Large intestine (tissue), 3 donors: Measurements from ENCODE around the gene CAMTA1. TPM values are rescaled to one million over a fixed set of nuclear protein-coding genes. Genes with fewer than 3 reads are reported as not detected.

Experiments used
- DNase-seq, 2 donors: peaks; one replicate each; pipeline versions ENCODE4 v3.0.0 to v3.0.0-alpha.2; 2013
- H3K27ac ChIP-seq: one replicate; pipeline ENCODE4 v1.5.1; 2013; ENCODE audit warnings: low read length
- H3K27me3 ChIP-seq: 2 replicates; pipeline ENCODE4 v1.6.1; 2013; ENCODE audit warnings: low read length; ENCODE audit not compliant: control insufficient read depth, insufficient read depth
- H3K36me3 ChIP-seq: 2 replicates; pipeline ENCODE4 v1.6.1; 2013; ENCODE audit warnings: low read length; ENCODE audit not compliant: control insufficient read depth, insufficient read depth
- H3K4me1 ChIP-seq: one replicate; pipeline ENCODE4 v1.6.1; 2013; ENCODE audit warnings: low read length; ENCODE audit not compliant: control insufficient read depth, insufficient read depth
- H3K4me3 ChIP-seq: one replicate; pipeline ENCODE4 v1.5.1; 2013; ENCODE audit warnings: low read length
- H3K9me3 ChIP-seq: one replicate; pipeline ENCODE4 v1.6.1; 2013; ENCODE audit warnings: mild to moderate bottlenecking, low read depth, low read length, moderate library complexity; ENCODE audit not compliant: control insufficient read depth
- WGBS: methylation state at CpG from one replicate; pipeline ENCODE4 v1.1.5; 2013; ENCODE audit warnings: low lambda C conversion rate; ENCODE audit not compliant: insufficient coverage; 5-methylcytosine and 5-hydroxymethylcytosine counted together
- polyA plus RNA-seq: library from polyadenylated mRNA; unstranded; fragments of 120-200 nt; gene quantifications from one replicate; pipeline ENCODE4 v1.2.1, GENCODE V29; 2013

The CAMTA1 gene
- polyA plus RNA-seq, 1 donor, result 67.9 TPM

DNA sequence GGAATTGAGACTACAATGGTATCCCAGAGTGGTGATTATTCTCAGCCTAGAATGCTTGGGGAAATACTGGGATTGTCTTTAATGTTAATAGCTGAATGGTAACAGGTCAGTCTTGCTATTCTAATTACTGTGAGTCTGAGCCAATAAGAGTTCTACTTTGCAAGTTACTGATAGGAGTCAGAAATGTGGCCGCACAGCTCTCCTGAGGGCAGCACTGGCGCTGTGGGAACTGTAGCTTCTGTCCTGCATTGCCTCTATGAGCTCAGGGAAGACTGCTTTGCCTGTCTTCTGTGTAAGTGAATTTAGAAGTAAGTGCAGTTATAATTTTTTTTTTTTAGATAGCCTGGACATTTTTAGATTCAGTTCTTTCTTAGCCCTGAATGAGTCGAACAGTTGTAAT, 975.8 kb downstream of the CAMTA1 start:
- no peak for DNase-seq
- Histone ChIP-seq H3K27me3 (no peaks in the 10 kb centered on the region), H3K27ac (no peak overlapping the region), H3K4me1 (no peaks in the 10 kb centered on the region), H3K9me3 (no peaks in the 10 kb centered on the region), H3K4me3 (no peak overlapping the region), H3K36me3 (no peaks in the 10 kb centered on the region)
- WGBS, result 80% methylated on average over 1 of the region's 3 CpGs

- Histone ChIP-seq H3K27me3 (no peaks in the 10 kb centered on the region), H3K4me1 (peaks cover 4% of the 10 kb centered on the region), H3K9me3 (no peaks in the 10 kb centered on the region), H3K36me3 (no peaks in the 10 kb centered on the region), H3K27ac (no peak overlapping the region), H3K4me3 (no peak overlapping the region)
- DNase-seq, result no peak
- 100% methylated on average over 1 of the region's 4 CpGs for WGBS
Observed at GRCh38 chr1:7767176-7767575, 981.9 kb downstream of the CAMTA1 start.

- no peak overlapping the region for H3K4me3 ChIP-seq
- DNase-seq, result no peak
- H3K27me3 ChIP-seq, result no peaks in the 10 kb centered on the region
- no peaks in the 10 kb centered on the region for H3K9me3 ChIP-seq
- H3K4me1 ChIP-seq, result peaks cover 7% of the 10 kb centered on the region
- no CpG with 5 or more reads among the region's 2 CpGs for WGBS
- no peak overlapping the region for H3K27ac ChIP-seq
- H3K36me3 ChIP-seq, result peaks cover 1% of the 10 kb centered on the region
Observed at GRCh38 chr1:7768583-7768982, 983.3 kb downstream of the CAMTA1 start.

DNA sequence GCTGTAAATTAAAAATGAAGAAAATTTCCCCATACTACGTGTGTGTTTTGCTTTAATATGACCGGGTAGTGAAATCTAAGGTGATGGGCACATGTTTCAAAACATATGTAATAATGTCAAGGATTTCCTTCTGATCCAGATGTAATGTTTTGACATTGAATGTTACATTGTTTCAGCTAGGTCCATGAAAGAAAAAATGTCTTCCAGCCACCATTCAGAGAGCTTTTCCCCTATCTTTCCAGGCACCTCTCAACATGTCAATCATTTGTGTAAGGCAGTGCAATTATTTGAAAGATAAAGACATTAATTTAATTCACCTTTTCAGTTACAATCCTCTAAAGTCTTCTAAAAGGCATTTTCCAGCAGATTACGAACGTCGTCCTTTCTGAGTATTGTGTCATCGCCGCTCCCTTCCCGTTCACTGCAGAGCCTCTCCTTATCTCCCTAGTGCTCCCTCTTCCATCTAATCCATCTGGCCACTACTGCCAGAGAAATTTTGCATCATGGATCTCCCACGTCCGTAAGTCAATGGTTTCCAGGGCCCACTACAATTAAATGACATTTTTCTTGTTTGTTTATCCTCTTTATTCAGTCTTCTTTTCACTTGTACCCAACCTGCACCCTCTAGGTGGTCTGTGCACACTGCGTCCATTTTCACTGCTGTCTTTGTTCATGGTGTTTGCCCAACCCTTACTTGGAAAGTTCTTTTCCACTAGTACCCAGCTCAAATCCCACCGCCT, 984.6 kb downstream of the CAMTA1 start:
- Histone ChIP-seq H3K27ac (no peak overlapping the region), H3K36me3 (peaks cover 5% of the 10 kb centered on the region), H3K4me3 (no peak overlapping the region), H3K4me1 (peaks cover 7% of the 10 kb centered on the region), H3K9me3 (no peaks in the 10 kb centered on the region), H3K27me3 (no peaks in the 10 kb centered on the region)
- WGBS, result 85% methylated on average over 4 of the region's 12 CpGs
- no peak for DNase-seq

DNA sequence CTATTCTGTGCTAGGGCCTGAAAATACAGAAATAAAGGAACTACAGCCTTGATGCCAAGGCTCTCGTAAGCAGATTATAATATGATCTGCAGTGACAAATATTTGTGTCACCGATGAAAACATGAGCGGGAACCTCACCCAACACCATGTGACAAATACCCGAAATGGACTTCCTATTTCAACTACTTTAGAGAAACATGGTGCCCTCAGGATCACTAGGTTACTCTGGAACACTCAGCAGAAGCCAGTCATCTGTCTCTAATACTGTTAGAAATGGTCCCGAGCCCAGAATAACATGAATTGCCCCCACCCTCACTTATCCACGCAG, 985.4 kb downstream of the CAMTA1 start:
- H3K27me3 ChIP-seq, result no peaks in the 10 kb centered on the region
- H3K9me3 ChIP-seq, result no peaks in the 10 kb centered on the region
- peaks cover 5% of the 10 kb centered on the region for H3K36me3 ChIP-seq
- DNase-seq, result no peak
- peak overlapping the region; percentile 93 for H3K27ac ChIP-seq
- peak overlapping the region; percentile 87 for H3K4me3 ChIP-seq
- 40% methylated on average over 2 of the region's 6 CpGs for WGBS
- H3K4me1 ChIP-seq, result peaks cover 7% of the 10 kb centered on the region

- no peaks in the 10 kb centered on the region for H3K27me3 ChIP-seq
- peaks cover 7% of the 10 kb centered on the region for H3K4me1 ChIP-seq
- H3K4me3 ChIP-seq, result peak within 1 kb of the TSS; percentile 87
- no peaks in the 10 kb centered on the region for H3K9me3 ChIP-seq
- no CpG with 5 or more reads among the region's 97 CpGs for WGBS
- H3K36me3 ChIP-seq, result peaks cover 5% of the 10 kb centered on the region
- H3K27ac ChIP-seq, result peak within 1 kb of the TSS; percentile 93
- peak; percentile 76 to 88 for DNase-seq
Observed at GRCh38 chr1:7770997-7771822, 986.0 kb downstream of the CAMTA1 start, which contains the start of gene VAMP3. VAMP3 (plus strand) TSS chr1:7771296; CDS start chr1:7771384, 88 bp downstream.

GRCh38 chr1:7771823-7772299, 986.6 kb downstream of the CAMTA1 start:
- Histone ChIP-seq H3K9me3 (no peaks in the 10 kb centered on the region), H3K27ac (peak overlapping the region; percentile 93), H3K4me3 (peak overlapping the region; percentile 87), H3K36me3 (peaks cover 11% of the 10 kb centered on the region), H3K4me1 (peaks cover 7% of the 10 kb centered on the region), H3K27me3 (no peaks in the 10 kb centered on the region)
- DNase-seq, result peak in 1 of 2 donors; percentile 24
- no CpG with 5 or more reads among the region's 12 CpGs for WGBS

DNA sequence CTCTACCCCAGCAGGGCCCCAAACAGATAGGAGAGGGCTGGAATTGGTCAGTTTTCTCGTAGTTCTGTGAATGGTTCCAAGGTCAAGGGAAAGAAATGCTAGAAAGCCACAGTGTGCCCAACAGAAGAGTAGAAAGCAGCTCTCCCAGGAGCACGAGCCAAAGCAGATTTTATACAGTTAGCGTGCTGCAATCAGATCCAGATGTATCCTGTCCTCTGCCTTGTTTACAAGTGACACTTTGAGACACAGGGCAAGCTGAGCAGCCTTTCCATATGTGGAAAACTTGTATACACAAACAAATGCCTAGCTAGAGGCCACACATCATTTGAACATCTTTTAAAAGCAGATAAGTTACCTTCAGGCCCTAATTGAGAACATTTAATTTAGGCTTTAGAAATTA, 992.3 kb downstream of the CAMTA1 start:
- no peak overlapping the region for H3K4me3 ChIP-seq
- no peaks in the 10 kb centered on the region for H3K27me3 ChIP-seq
- peaks cover 45% of the 10 kb centered on the region for H3K36me3 ChIP-seq
- no peak overlapping the region for H3K27ac ChIP-seq
- no peaks in the 10 kb centered on the region for H3K9me3 ChIP-seq
- WGBS, result no CpG with 5 or more reads among the region's 3 CpGs
- no peak for DNase-seq
- H3K4me1 ChIP-seq, result peaks cover 3% of the 10 kb centered on the region

GRCh38 chr1:7778133-7778628, 992.9 kb downstream of the CAMTA1 start:
- DNase-seq, result no peak
- Histone ChIP-seq H3K4me3 (no peak overlapping the region), H3K9me3 (no peaks in the 10 kb centered on the region), H3K36me3 (peaks cover 45% of the 10 kb centered on the region), H3K27me3 (no peaks in the 10 kb centered on the region), H3K4me1 (peaks cover 7% of the 10 kb centered on the region), H3K27ac (no peak overlapping the region)
- 86% methylated on average over 1 of the region's 4 CpGs for WGBS

- no peak overlapping the region for H3K4me3 ChIP-seq
- H3K36me3 ChIP-seq, result peaks cover 40% of the 10 kb centered on the region
- peaks cover 8% of the 10 kb centered on the region for H3K4me1 ChIP-seq
- 93% methylated on average over 2 of the region's 9 CpGs for whole genome bisulfite sequencing
- peaks cover 5% of the 10 kb centered on the region for H3K27me3 ChIP-seq
- peaks cover 7% of the 10 kb centered on the region for H3K9me3 ChIP-seq
- DNase-seq, result no peak
- H3K27ac ChIP-seq, result no peak overlapping the region
Observed at GRCh38 chr1:7780976-7781375, 995.7 kb downstream of the CAMTA1 start.
